ENCODE data around the gene EXOC3L2. TPM values are rescaled to one million over a fixed set of nuclear protein-coding genes. Genes with fewer than 3 reads are reported as not detected.

EXOC3L2 gene
- total and polyA plus RNA-seq, 10 of the 15 experiments (the other 5 are each of a cell fraction or from before 2014, with no cell fraction given), result not detected

GRCh38 chr19:45164577-45165335, 80.5 kb downstream of the EXOC3L2 start (continued):
- TF ChIP-seq CTCF (IDR thresholded peaks at IDR 0.05 in 2 of 3, conservative IDR thresholded peaks at IDR 0.05 in 1 of 3; ENCODE audit: control insufficient read depth in 2 of 3, extremely low read depth in 1 of 3, insufficient read depth in 1 of 3, low read depth in 3 of 3, low read length in 3 of 3), result peak; percentile 8 to 33 (median 32); a peak in 3 of 6 replicates
- no peak for TF ChIP-seq RFX5 (IDR thresholded peaks at IDR 0.05; ENCODE audit: low read depth, low read length)
- TF ChIP-seq IRF5 (IDR thresholded peaks at IDR 0.05; ENCODE audit: borderline replicate concordance), result no peak
- no peak for TF ChIP-seq BCL11A (IDR thresholded peaks at IDR 0.05; ENCODE audit: low read depth, low read length)
- no peak for TF ChIP-seq HDAC6 (IDR thresholded peaks at IDR 0.05; ENCODE audit: unreplicated experiment)
- no peak for TF ChIP-seq CEBPB (IDR thresholded peaks at IDR 0.05; ENCODE audit: borderline replicate concordance in 1 of 2, low read depth in 2 of 2, low read length in 2 of 2)
- TF ChIP-seq NKRF (conservative IDR thresholded peaks at IDR 0.05), result no peak
- TF ChIP-seq MAX (IDR thresholded peaks at IDR 0.05; ENCODE audit: low read depth, low read length), result no peak
- TF ChIP-seq ZNF384 (IDR thresholded peaks at IDR 0.05; ENCODE audit: borderline replicate concordance, low read depth, low read length), result no peak
- TF ChIP-seq JUND (IDR thresholded peaks at IDR 0.05; ENCODE audit: low read depth, low read length), result no peak
- TF ChIP-seq MTA3 (IDR thresholded peaks at IDR 0.05; ENCODE audit: borderline replicate concordance, low read length), result no peak
- TF ChIP-seq CBX3 (IDR thresholded peaks at IDR 0.05; ENCODE audit: borderline replicate concordance, low read depth), result no peak
- TF ChIP-seq KLF5 (IDR thresholded peaks at IDR 0.05; ENCODE audit: partially characterized antibody), result no peak
- TF ChIP-seq BMI1 (IDR thresholded peaks at IDR 0.05; ENCODE audit: borderline replicate concordance), result no peak
- no peak for TF ChIP-seq RB1 (IDR thresholded peaks at IDR 0.05; ENCODE audit: borderline replicate concordance)
- TF ChIP-seq POLR2AphosphoS2 (IDR thresholded peaks at IDR 0.05; ENCODE audit: low read depth, low read length), result no peak
- TF ChIP-seq NR2C2 (IDR thresholded peaks at IDR 0.05; ENCODE audit: borderline replicate concordance, control insufficient read depth, insufficient read length, low read depth), result no peak
- 0 out of 2 replicates have a peak, but pooled peaks have one; percentile 6 for TF ChIP-seq CHD2 (IDR thresholded peaks at IDR 0.05; ENCODE audit: borderline replicate concordance, low read depth, low read length)
- no peak for TF ChIP-seq ZNF274 (IDR thresholded peaks at IDR 0.05; ENCODE audit: insufficient read depth, insufficient read length)
- TF ChIP-seq WRNIP1 (IDR thresholded peaks at IDR 0.05; ENCODE audit: borderline replicate concordance, low read depth, low read length), result no peak
- no peak for TF ChIP-seq PML (IDR thresholded peaks at IDR 0.05; ENCODE audit: low read length)
- TF ChIP-seq MXI1 (IDR thresholded peaks at IDR 0.05; ENCODE audit: low read depth, low read length), result peak; percentile 17; the same call in 1 of the 2 replicates
- no peak for TF ChIP-seq BACH1 (IDR thresholded peaks at IDR 0.05; ENCODE audit: borderline replicate concordance)
- TF ChIP-seq PBX3 (IDR thresholded peaks at IDR 0.05; ENCODE audit: insufficient replicate concordance, low read depth, low read length), result peak; percentile 88

All from GM12878 (cell line).